Omental fat pad (tissue), 4 donors: ENCODE data around the gene DDX20. TPM values are rescaled to one million over a fixed set of nuclear protein-coding genes. Genes with fewer than 3 reads are reported as not detected.

ENCODE experiments used
- ATAC-seq: fragments of 150-250 bp; one replicate; pipeline ENCODE4 v1.9.1; 2016; ENCODE audit warnings: mild to moderate bottlenecking, moderate library complexity; ENCODE audit not compliant: low FRiP score
- DNase-seq: peaks from one replicate; pipeline ENCODE4 v3.0.0-alpha.2; 2019; ENCODE audit warnings: low spot score
- total RNA-seq, 4 donors: library from RNA; depleted of rRNA; stranded (reverse); fragments of >200 nt; gene quantifications; one replicate each; pipeline ENCODE4 v1.1.0, GENCODE V29; 2016
- TF ChIP-seq, protein P1 (sequence below), 3 donors: fragments of 450-650 bp; IDR thresholded peaks; one replicate each; pipeline ENCODE4 v1.5.1; 2016 to 2017; ENCODE audit warnings: antibody characterized with exemption in 3 of 3, mild to moderate bottlenecking in 3 of 3, moderate library complexity in 2 of 3

DDX20 gene
- total RNA-seq, 4 donors from 2014 or later: 12.8 to 24.7 (median 21.3) TPM

DNA sequence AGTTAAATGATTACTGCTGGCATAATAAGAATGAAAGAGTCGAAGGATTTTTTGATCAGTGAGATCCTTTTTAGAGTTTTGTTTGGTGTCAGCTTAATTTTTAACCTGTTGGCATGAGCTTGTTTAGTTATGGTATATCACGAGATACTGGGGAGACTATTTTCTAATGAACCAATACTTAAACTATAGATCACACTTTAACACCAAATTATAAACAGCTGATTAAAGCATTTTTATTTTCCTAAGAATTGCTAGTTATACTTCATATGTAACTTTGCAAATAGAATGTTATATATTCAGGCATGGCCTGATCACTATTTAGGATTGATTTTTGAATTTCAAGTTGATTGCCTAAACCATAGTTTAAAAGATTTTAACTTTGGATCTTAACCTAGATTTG, 6.0 kb downstream of the DDX20 start:
- TF ChIP-seq, protein P1, sequence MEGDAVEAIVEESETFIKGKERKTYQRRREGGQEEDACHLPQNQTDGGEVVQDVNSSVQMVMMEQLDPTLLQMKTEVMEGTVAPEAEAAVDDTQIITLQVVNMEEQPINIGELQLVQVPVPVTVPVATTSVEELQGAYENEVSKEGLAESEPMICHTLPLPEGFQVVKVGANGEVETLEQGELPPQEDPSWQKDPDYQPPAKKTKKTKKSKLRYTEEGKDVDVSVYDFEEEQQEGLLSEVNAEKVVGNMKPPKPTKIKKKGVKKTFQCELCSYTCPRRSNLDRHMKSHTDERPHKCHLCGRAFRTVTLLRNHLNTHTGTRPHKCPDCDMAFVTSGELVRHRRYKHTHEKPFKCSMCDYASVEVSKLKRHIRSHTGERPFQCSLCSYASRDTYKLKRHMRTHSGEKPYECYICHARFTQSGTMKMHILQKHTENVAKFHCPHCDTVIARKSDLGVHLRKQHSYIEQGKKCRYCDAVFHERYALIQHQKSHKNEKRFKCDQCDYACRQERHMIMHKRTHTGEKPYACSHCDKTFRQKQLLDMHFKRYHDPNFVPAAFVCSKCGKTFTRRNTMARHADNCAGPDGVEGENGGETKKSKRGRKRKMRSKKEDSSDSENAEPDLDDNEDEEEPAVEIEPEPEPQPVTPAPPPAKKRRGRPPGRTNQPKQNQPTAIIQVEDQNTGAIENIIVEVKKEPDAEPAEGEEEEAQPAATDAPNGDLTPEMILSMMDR (IDR thresholded peaks at IDR 0.05): no peak
- ATAC-seq (no peak), DNase-seq (no peak)

- TF ChIP-seq, protein P1 (IDR thresholded peaks at IDR 0.05): no peak
- DNase-seq (no peak), ATAC-seq (no peak)
These were observed 6.6 kb downstream of the DDX20 start for GRCh38 chr1:111762332-111762731.

DNA sequence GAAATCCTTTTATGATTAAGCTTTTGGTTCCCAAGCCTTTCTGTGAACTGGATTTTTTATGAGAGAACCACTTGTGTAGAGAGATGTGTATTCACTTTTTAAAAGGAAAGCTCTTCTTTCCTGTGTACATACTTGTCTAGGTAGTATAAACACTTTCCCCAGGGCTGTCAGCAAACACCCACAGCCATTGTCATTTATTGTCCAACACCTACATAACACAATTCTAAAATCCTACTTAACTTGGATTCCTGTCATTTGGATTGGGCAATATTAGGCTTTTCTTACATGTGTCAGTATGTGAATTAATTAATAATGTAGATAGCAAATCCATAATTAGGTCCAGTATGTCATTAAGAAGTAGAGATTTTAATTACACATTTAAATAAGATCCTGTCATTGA, 12.3 kb downstream of the DDX20 start:
- no peak for ATAC-seq
- DNase-seq: no peak
- TF ChIP-seq, protein P1 (IDR thresholded peaks at IDR 0.05): no peak

GRCh38 chr1:111768625-111769024, 12.9 kb downstream of the DDX20 start:
- DNase-seq (no peak), ATAC-seq (no peak)
- TF ChIP-seq, protein P1 (IDR thresholded peaks at IDR 0.05): no peak

DNA sequence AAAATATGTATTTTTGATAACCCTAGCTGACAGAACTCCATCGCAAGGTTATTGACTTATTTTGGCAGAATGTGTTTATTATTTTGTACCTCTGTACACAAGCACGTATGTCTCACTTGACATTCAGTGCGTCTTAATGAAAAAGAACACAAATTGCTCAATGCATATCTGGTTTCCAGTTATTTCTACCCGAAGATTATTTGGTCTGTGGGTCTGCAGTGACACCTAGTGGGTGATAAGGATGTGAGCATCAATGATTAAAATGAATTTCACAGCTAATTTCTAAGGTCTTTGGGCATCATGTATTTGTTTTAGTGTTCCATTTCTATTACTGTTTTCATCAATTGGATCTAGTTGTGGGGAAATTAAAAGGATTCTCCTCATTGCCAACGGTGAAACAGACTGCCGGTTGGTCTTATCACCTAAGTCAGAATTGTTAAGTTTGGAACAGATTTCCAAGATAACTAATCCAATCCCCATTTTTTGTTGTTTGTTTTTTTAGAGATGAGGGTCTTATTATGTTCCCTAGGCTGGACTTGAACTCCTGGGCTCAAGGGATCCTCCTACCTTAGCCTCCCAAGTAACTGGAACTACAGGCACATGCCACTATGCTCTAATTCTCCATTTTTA, 13.9 kb downstream of the DDX20 start:
- ATAC-seq: peak; percentile 76
- no peak for DNase-seq
- TF ChIP-seq, protein P1 (IDR thresholded peaks at IDR 0.05): peak in 2 of 3 donors; percentile 21 to 30

- TF ChIP-seq, protein P1 (IDR thresholded peaks at IDR 0.05): no peak
- ATAC-seq (no peak), DNase-seq (no peak)
These were observed 15.2 kb downstream of the DDX20 start for GRCh38 chr1:111770916-111771315.

GRCh38 chr1:111775966-111776365, 20.3 kb downstream of the DDX20 start:
- DNase-seq (no peak), ATAC-seq (no peak)
- TF ChIP-seq, protein P1 (IDR thresholded peaks at IDR 0.05): no peak
